ENCODE measurements around the gene PDZD4. TPM values are rescaled to one million over a fixed set of nuclear protein-coding genes. Genes with fewer than 3 reads are reported as not detected.

The PDZD4 gene
- total and polyA plus RNA-seq, 2 of the 4 experiments (the other 2 are of a cell fraction), result under 0.01 to 0.38 TPM

GRCh38 chrX:153806999-153807575, 23.3 kb downstream of the PDZD4 start:
- POLR2A ChIA-PET (ENCODE audit: unreplicated experiment), result no interaction called here
- H3K18ac ChIP-seq (ENCODE audit: low read depth, low read length), result no peak overlapping the region
- H3K14ac ChIP-seq (replicated peaks; ENCODE audit: low read depth, low read length), result no peak overlapping the region
- no TSS peak for BruUV-seq (replicated peaks)
- H4K91ac ChIP-seq (ENCODE audit: insufficient read depth, low read depth, low read length), result no peak overlapping the region
- H2BK20ac ChIP-seq (ENCODE audit: low read depth, low read length), result no peak overlapping the region
- no peaks in the 10 kb centered on the region for H3K79me1 ChIP-seq (ENCODE audit: low read depth in 1 of 2, low read length in 2 of 2)
- CTCF ChIA-PET, result no interaction called here
- H2AK9ac ChIP-seq (replicated peaks; ENCODE audit: low read depth, low read length, poor library complexity), result no peak overlapping the region
- peaks cover 6% of the 10 kb centered on the region for H3K9me3 ChIP-seq (ENCODE audit: control insufficient read depth, insufficient read depth, low read length)
- peaks cover 5% of the 10 kb centered on the region for H3K27me3 ChIP-seq (ENCODE audit: control insufficient read depth, insufficient read depth, low read length)
- H3K23ac ChIP-seq (ENCODE audit: low read depth, low read length), result no peak overlapping the region
- peak overlapping the region; percentile 14 for H2AFZ ChIP-seq (replicated peaks; ENCODE audit: low read length, poor library complexity)
- no peak overlapping the region for H3K27ac ChIP-seq (ENCODE audit: insufficient read depth, low read length)
- no peaks in the 10 kb centered on the region for H3K9me1 ChIP-seq (ENCODE audit: insufficient read depth, low read length)
- no peak overlapping the region for H2BK120ac ChIP-seq (ENCODE audit: low read depth, low read length)
- TF ChIP-seq FOS (IDR thresholded peaks at IDR 0.05; ENCODE audit: low read depth, low read length) (no peak), MAFK (IDR thresholded peaks at IDR 0.05; ENCODE audit: low read depth, low read length) (no peak), MAZ (IDR thresholded peaks at IDR 0.05; ENCODE audit: borderline replicate concordance, low read depth, low read length) (no peak), CEBPB (IDR thresholded peaks at IDR 0.05; ENCODE audit: low read depth, low read length) (no peak), POLR2A (IDR thresholded peaks at IDR 0.05; ENCODE audit: low read depth, low read length) (no peak), SMC3 (IDR thresholded peaks at IDR 0.05; ENCODE audit: low read depth, low read length) (no peak)
- TF ChIP-seq, protein P1, sequence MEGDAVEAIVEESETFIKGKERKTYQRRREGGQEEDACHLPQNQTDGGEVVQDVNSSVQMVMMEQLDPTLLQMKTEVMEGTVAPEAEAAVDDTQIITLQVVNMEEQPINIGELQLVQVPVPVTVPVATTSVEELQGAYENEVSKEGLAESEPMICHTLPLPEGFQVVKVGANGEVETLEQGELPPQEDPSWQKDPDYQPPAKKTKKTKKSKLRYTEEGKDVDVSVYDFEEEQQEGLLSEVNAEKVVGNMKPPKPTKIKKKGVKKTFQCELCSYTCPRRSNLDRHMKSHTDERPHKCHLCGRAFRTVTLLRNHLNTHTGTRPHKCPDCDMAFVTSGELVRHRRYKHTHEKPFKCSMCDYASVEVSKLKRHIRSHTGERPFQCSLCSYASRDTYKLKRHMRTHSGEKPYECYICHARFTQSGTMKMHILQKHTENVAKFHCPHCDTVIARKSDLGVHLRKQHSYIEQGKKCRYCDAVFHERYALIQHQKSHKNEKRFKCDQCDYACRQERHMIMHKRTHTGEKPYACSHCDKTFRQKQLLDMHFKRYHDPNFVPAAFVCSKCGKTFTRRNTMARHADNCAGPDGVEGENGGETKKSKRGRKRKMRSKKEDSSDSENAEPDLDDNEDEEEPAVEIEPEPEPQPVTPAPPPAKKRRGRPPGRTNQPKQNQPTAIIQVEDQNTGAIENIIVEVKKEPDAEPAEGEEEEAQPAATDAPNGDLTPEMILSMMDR (conservative IDR thresholded peaks at IDR 0.05; ENCODE audit: low read depth, low read length), result no peak
- TF ChIP-seq, protein P2, sequence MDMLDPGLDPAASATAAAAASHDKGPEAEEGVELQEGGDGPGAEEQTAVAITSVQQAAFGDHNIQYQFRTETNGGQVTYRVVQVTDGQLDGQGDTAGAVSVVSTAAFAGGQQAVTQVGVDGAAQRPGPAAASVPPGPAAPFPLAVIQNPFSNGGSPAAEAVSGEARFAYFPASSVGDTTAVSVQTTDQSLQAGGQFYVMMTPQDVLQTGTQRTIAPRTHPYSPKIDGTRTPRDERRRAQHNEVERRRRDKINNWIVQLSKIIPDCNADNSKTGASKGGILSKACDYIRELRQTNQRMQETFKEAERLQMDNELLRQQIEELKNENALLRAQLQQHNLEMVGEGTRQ (IDR thresholded peaks at IDR 0.05; ENCODE audit: low read depth, low read length), result no peak
- dilution Hi-C loops (cut with HindIII; ENCODE audit: low sequenced_read_pairs, unreplicated experiment) (no loop called here), intact Hi-C loops (cut with micrococcal nuclease) (no loop called here), in situ Hi-C loops (cut with MboI; ENCODE audit: low sequenced_read_pairs) (no loop called here)
- H2BK15ac ChIP-seq (ENCODE audit: low read depth, low read length), result no peak overlapping the region
- no peak for ATAC-seq (ENCODE audit: low read depth)
- DNase-seq, result no peak
- no peak overlapping the region for H3K9ac ChIP-seq (ENCODE audit: low read depth, low read length)
- no peak overlapping the region for H3K4ac ChIP-seq (ENCODE audit: low read depth, low read length)
- H3K56ac ChIP-seq (ENCODE audit: extremely low read depth, insufficient read depth, low read length), result no peak overlapping the region
- no peak overlapping the region for H2AK5ac ChIP-seq (ENCODE audit: low read depth, low read length)
- H3K36me3 ChIP-seq (ENCODE audit: control insufficient read depth, insufficient read depth, low read length), result no peaks in the 10 kb centered on the region
- no peak overlapping the region for H4K8ac ChIP-seq (ENCODE audit: low read depth in 2 of 2, low read length in 2 of 2)
- no peaks in the 10 kb centered on the region for H4K20me1 ChIP-seq (ENCODE audit: insufficient read depth, low read length)
- no peak overlapping the region for H4K5ac ChIP-seq (ENCODE audit: low read depth, low read length)
- H3K4me3 ChIP-seq (ENCODE audit: insufficient read depth, low read depth, low read length), result no peak overlapping the region
- WGBS, 2 experiments (ENCODE audit: extremely low coverage in 2 of 2, insufficient read length in 1 of 2), result 87% methylated on average over 7 of the region's 28 CpGs; no CpG with 5 or more reads in 1 of the 2 experiments
- no peaks in the 10 kb centered on the region for H3K4me1 ChIP-seq (ENCODE audit: control insufficient read depth, insufficient read depth, low read length)
- no peak overlapping the region for H3K4me2 ChIP-seq (ENCODE audit: low read depth, low read length)
- no peak overlapping the region for H2BK5ac ChIP-seq (ENCODE audit: low read depth, low read length, poor library complexity, severe bottlenecking)

Measured in IMR-90 (cell line).